HepG2 (cell line): Measurements from ENCODE around the gene DUSP22. TPM values are rescaled to one million over a fixed set of nuclear protein-coding genes. Genes with fewer than 3 reads are reported as not detected.

ENCODE experiments used
- ATAC-seq: fragments of 200-7000 bp; cut with Tn5 transposase; 3 replicates; pipeline ENCODE4 v1.9.1; 2020; ENCODE audit warnings: mild to moderate bottlenecking, moderate library complexity
- BruUV-seq: library from RNA; stranded (reverse); fragments of 400-500 nt; replicated peaks from 2 replicates; lab custom pipeline; 2021; lab: Mats Ljungman, UMichigan
- CTCF ChIA-PET: fragments of 300-600 bp; formaldehyde crosslinking; extraction: SDS; loops from one replicate; lab custom pipeline; 2021; ENCODE audit warnings: low total read pairs, inconsistent platforms, low intra/inter-chr PET ratio; lab: Yijun Ruan, JAX
- POLR2A ChIA-PET: fragments of 350-600 bp; sonication (Branson Sonifier 250); formaldehyde crosslinking; loops from one replicate; lab custom pipeline; 2020; ENCODE audit warnings: antibody characterized with exemption, inconsistent platforms; lab: Yijun Ruan, JAX
- DNase-seq: peaks from one replicate; pipeline ENCODE4 v3.0.0-alpha.2; 2015; ENCODE audit warnings: low spot score
- FAIRE-seq: peaks from 3 replicates; lab custom pipeline; 2011; peaks lifted over from hg19 to GRCh38; lab: Jason Lieb, UNC
- H2AFZ ChIP-seq: one replicate; pipeline ENCODE4 v1.6.1; 2011; ENCODE audit warnings: low read length, inconsistent platforms
- H3K27ac ChIP-seq: fragments of 300-600 bp; 3 replicates; pipeline ENCODE4 v1.8.0; 2011; ENCODE audit warnings: mixed run types, mild to moderate bottlenecking, mixed read lengths, low read length, inconsistent platforms; ENCODE audit not compliant: insufficient read depth; ENCODE audit errors: extremely low read length
- H3K27me3 ChIP-seq, 2 experiments: fragments of 200-600 bp in 1 of 2; 2 replicates in 1 of 2; 3 replicates in 1 of 2; pipeline versions ENCODE4 v1.6.0 to v1.8.0; 2011; ENCODE audit warnings: low read length in 2 of 2, mild to moderate bottlenecking in 2 of 2, moderate library complexity in 2 of 2, inconsistent platforms in 1 of 2; ENCODE audit not compliant: insufficient read depth in 2 of 2, control insufficient read depth in 1 of 2
- H3K36me3 ChIP-seq, 2 experiments: fragments of 200-600 bp in 1 of 2; replicated peaks in 1 of 2; 2 replicates in 1 of 2; 3 replicates in 1 of 2; pipeline versions ENCODE4 v1.5.1 to v1.8.0; 2011; ENCODE audit warnings: low read length in 2 of 2, inconsistent platforms in 1 of 2; ENCODE audit not compliant: insufficient read depth in 2 of 2, control insufficient read depth in 1 of 2
- H3K4me1 ChIP-seq: 2 replicates; pipeline ENCODE4 v1.5.1; 2012; ENCODE audit warnings: low read length, inconsistent platforms; ENCODE audit not compliant: insufficient read depth
- H3K4me2 ChIP-seq: 2 replicates; pipeline ENCODE4 v1.6.0; 2011; ENCODE audit warnings: low read depth, low read length, inconsistent platforms
- H3K4me3 ChIP-seq, 3 experiments: fragments of 200-600 bp in 1 of 3; sonication (generic), shearing (Covaris generic) in 1 of 3; replicated peaks in 1 of 3; 2 replicates each; pipeline ENCODE4 v1.5.1; 2011 to 2016; ENCODE audit warnings: low read length in 3 of 3, inconsistent platforms in 2 of 3, low read depth in 2 of 3, mild to moderate bottlenecking in 2 of 3, control low read depth in 1 of 3, mixed read lengths in 1 of 3; ENCODE audit not compliant: insufficient read depth in 1 of 3
- H3K79me2 ChIP-seq: one replicate; pipeline ENCODE4 v1.6.1; 2011; ENCODE audit warnings: low read length, inconsistent platforms; ENCODE audit not compliant: insufficient read depth
- H3K9ac ChIP-seq: 2 replicates; pipeline ENCODE4 v1.6.0; 2011; ENCODE audit warnings: mild to moderate bottlenecking, low read depth, low read length, inconsistent platforms; ENCODE audit not compliant: insufficient read depth
- H3K9me3 ChIP-seq: 2 replicates; pipeline ENCODE4 v1.5.1; 2012; ENCODE audit warnings: mild to moderate bottlenecking, low read length
- H4K20me1 ChIP-seq: 2 replicates; pipeline ENCODE4 v1.6.0; 2011; ENCODE audit warnings: inconsistent platforms, mild to moderate bottlenecking, low read length, moderate library complexity; ENCODE audit not compliant: insufficient read depth
- CHD2 ChIP-seq: IDR thresholded peaks from 2 replicates; pipeline ENCODE4 v1.6.1; 2011; ENCODE audit warnings: low read depth, low read length, improper control_type of control experiment
- HHEX ChIP-seq: IDR thresholded peaks from 2 replicates; pipeline ENCODE4 v1.6.1; 2016; ENCODE audit warnings: control low read depth
- HOMEZ ChIP-seq: IDR thresholded peaks from 2 replicates; pipeline ENCODE4 v1.6.1; 2016; ENCODE audit warnings: low read depth
- IRF1 ChIP-seq: sonication (generic); formaldehyde crosslinking; IDR thresholded peaks from 2 replicates; pipeline ENCODE4 v1.4.0; 2020; ENCODE audit warnings: low read depth, mild to moderate bottlenecking, missing genetic modification reagents
- MIER2 ChIP-seq: IDR thresholded peaks from 2 replicates; pipeline ENCODE4 v1.6.1; 2016; ENCODE audit warnings: missing biosample characterization, missing genetic modification reagents
- SSRP1 ChIP-seq: IDR thresholded peaks from 2 replicates; pipeline ENCODE4 v1.6.1; 2016; ENCODE audit warnings: control low read depth
- ZNF34 ChIP-seq: sonication (generic); formaldehyde crosslinking; IDR thresholded peaks from 2 replicates; pipeline ENCODE4 v1.4.0; 2020; ENCODE audit warnings: mild to moderate bottlenecking, missing genetic modification reagents, borderline replicate concordance
- ZNF367 ChIP-seq: sonication (generic); formaldehyde crosslinking; IDR thresholded peaks from 2 replicates; pipeline ENCODE4 v1.4.0; 2020; ENCODE audit warnings: missing genetic modification reagents, borderline replicate concordance
- ZNF468 ChIP-seq: sonication (generic); formaldehyde crosslinking; IDR thresholded peaks from 2 replicates; pipeline ENCODE4 v1.8.0; 2022; ENCODE audit warnings: mild to moderate bottlenecking, moderate library complexity, missing genetic modification reagents
- WGBS: methylation state at CpG from one replicate; pipeline ENCODE4 v1.1.6; 2017; ENCODE audit warnings: low lambda C conversion rate; 5-methylcytosine and 5-hydroxymethylcytosine counted together
- in situ Hi-C: cut with HindIII; loops from 2 replicates; pipeline ENCODE4 v1.10.0; 2017; ENCODE audit warnings: low pct_unique_long_range_greater_than_20kb; ENCODE audit not compliant: extremely low pct_ligation_motif_present
- intact Hi-C: fragments of 100-400 bp; cut with micrococcal nuclease; formaldehyde crosslinking; loops from one replicate; pipeline ENCODE4 v1.10.0; 2022; ENCODE audit not compliant: unreplicated experiment
- polyA plus RNA-seq, 8 experiments: library from polyadenylated mRNA; depleted of rRNA in 3 of 8; stranded (reverse) in 7 of 8; unstranded in 1 of 8; fragments of >200 nt; fragmentation: Illumina TruSeq in 4 of 8; extraction: Trizol in 4 of 8; gene quantifications; 2 replicates each; pipeline versions ENCODE4 v1.2.1 to v1.2.3, GENCODE V29; 2011 to 2016; ENCODE audit warnings: low read depth in 4 of 8, missing spikeins in 1 of 8, mixed read lengths in 1 of 8; ENCODE audit not compliant: insufficient read depth in 1 of 8
- total RNA-seq, 5 experiments: library from RNA; depleted of rRNA; stranded (reverse); fragments of >200 nt; fragmentation: Illumina TruSeq; extraction: Trizol; gene quantifications; 2 replicates each; pipeline ENCODE4 v1.2.3, GENCODE V29; 2016; ENCODE audit warnings: low read depth in 1 of 5

The DUSP22 gene
- total and polyA plus RNA-seq, 2 of the 13 experiments (the other 11 are each of a cell fraction or from before 2014, with no cell fraction given) = 20.2 to 32.8 TPM

- ChIA-PET POLR2A (no interaction called here), CTCF (no interaction called here)
- Histone ChIP-seq H3K27me3 (no peaks in the 10 kb centered on the region), H2AFZ (no peak overlapping the region), H3K4me2 (no peak overlapping the region), H3K4me1 (no peaks in the 10 kb centered on the region), H3K4me3 (no peak overlapping the region), H3K9ac (no peak overlapping the region), H3K79me2 (no peaks in the 10 kb centered on the region), H3K36me3 (no peaks in the 10 kb centered on the region), H3K27ac (no peak overlapping the region), H3K9me3 (no peaks in the 10 kb centered on the region), H4K20me1 (no peaks in the 10 kb centered on the region)
- no TSS peak for BruUV-seq
- DNase-seq (no peak), ATAC-seq (no peak), FAIRE-seq (no peak)
- in situ Hi-C loops (no loop called here), intact Hi-C loops (no loop called here)
- no peak for TF ChIP-seq HOMEZ
- TF ChIP-seq ZNF367 (CRISPR knock-in tag) = no peak
- TF ChIP-seq ZNF468 (CRISPR knock-in tag) = no peak
- 19% methylated on average over 2 of the region's 2 CpGs for WGBS
Observed at GRCh38 chr6:264626-265025, 27.7 kb upstream of the DUSP22 start.

GRCh38 chr6:268394-268935, 23.8 kb upstream of the DUSP22 start:
- POLR2A ChIA-PET = no interaction called here
- no peaks in the 10 kb centered on the region for H3K27me3 ChIP-seq
- H3K36me3 ChIP-seq = no peaks in the 10 kb centered on the region
- intact Hi-C loops (no loop called here), in situ Hi-C loops (no loop called here)
- H3K4me3 ChIP-seq = no peak overlapping the region
- no peaks in the 10 kb centered on the region for H3K79me2 ChIP-seq
- BruUV-seq = no TSS peak
- TF ChIP-seq HHEX (CRISPR knock-in tag) (no peak), MIER2 (CRISPR knock-in tag) (no peak), IRF1 (no peak), CHD2 (no peak), ZNF34 (CRISPR knock-in tag) (no peak), SSRP1 (CRISPR knock-in tag) (no peak)
- H3K9ac ChIP-seq = no peak overlapping the region
- no peak overlapping the region for H2AFZ ChIP-seq
- ATAC-seq (no peak), DNase-seq (no peak), FAIRE-seq (no peak)
- H3K9me3 ChIP-seq = no peaks in the 10 kb centered on the region
- H3K27ac ChIP-seq = no peak overlapping the region
- H4K20me1 ChIP-seq = no peaks in the 10 kb centered on the region
- no peaks in the 10 kb centered on the region for H3K4me1 ChIP-seq
- CTCF ChIA-PET = no interaction called here
- H3K4me2 ChIP-seq = no peak overlapping the region
- WGBS = 32% methylated on average over 5 of the region's 5 CpGs
